ENCODE measurements around the gene SLC9A8.
"Not testable (repeated sequence)": the region's sequence is repeated elsewhere in the genome, so short reads cannot be mapped to it uniquely, and the experiment has no call there.

Gene SLC9A8, protein sequence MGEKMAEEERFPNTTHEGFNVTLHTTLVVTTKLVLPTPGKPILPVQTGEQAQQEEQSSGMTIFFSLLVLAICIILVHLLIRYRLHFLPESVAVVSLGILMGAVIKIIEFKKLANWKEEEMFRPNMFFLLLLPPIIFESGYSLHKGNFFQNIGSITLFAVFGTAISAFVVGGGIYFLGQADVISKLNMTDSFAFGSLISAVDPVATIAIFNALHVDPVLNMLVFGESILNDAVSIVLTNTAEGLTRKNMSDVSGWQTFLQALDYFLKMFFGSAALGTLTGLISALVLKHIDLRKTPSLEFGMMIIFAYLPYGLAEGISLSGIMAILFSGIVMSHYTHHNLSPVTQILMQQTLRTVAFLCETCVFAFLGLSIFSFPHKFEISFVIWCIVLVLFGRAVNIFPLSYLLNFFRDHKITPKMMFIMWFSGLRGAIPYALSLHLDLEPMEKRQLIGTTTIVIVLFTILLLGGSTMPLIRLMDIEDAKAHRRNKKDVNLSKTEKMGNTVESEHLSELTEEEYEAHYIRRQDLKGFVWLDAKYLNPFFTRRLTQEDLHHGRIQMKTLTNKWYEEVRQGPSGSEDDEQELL

DNA sequence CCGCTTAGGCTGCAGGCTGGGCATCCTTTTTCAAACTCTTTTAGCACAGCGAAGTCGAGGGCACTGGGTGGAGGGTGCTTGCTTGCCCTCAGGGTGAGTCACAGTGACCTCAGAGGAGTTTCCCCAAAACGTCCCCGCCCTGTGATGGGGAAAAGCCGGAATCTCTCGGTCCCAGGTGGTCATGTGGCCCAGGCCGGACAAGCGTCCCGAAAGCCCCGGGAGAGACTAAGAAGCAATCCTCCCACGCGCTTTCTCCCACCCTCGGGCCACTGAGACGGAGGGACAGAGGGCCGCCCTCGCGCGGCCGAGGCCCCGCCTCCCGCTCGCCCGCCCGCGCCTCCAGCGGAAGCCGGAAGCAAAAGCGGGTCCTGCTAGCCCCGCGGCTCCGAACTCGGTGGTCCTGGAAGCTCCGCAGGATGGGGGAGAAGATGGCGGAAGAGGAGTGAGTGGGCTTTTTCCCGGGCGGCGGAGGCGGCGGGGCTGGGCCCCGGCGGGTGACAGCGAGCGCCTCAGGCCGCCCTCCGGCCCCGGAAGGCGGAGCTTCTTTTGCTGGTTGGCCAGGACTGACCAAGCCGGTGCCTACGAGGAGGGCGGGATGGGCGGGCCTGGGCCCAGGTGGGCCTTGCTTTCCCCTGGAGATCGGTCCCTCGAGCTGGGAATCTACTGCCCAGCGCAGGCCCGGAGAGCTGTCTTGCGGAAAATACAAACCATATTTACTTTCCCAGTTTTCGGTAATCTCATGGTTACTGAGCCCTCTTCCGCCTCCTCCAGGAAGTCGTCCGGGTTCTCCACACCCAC is at the start of gene SLC9A8:
SLC9A8 (plus strand) TSS at position 322 of the 798 bp plus-strand sequence; CDS start at position 417, 95 bp downstream.
- no peak for DNase-seq

- DNase-seq, result no peak
Measured at GRCh38 chr20:49762940-49763766, 49.5 kb upstream of the SLC9A8 start.

- DNase-seq, result no peak
Measured at GRCh38 chr20:49765413-49765736, 47.3 kb upstream of the SLC9A8 start.

GRCh38 chr20:49765846-49766541 is 46.6 kb upstream of the SLC9A8 start:
- no peak for DNase-seq

GRCh38 chr20:49766979-49767521 is 45.6 kb upstream of the SLC9A8 start:
- no peak for DNase-seq

GRCh38 chr20:49768204-49769047 is 44.2 kb upstream of the SLC9A8 start:
- DNase-seq, result no peak

DNA sequence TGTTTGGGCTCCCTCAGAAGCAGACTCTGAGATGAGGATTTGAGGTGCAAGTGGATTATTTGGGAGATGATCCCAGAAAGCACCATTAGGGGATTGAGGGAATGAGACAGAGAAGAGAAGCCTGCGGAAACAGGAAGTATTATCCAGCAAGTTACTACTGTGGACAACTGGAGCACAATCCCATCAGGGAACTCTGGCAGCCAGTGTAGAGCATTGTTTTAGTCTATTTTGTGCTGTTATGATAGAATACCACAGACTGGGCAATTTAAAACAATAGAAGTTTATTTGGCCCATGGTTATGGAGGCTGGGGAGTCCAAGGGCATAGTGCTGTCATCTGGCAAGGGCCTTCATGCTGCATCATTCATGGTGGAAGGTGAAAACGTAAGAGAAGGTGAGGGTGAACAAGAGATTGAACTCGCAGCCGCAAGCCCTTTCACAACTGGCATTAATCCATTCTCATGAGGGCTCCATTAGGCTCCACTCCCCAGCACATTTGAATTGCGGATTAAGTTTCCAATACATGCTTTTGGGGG is 43.5 kb upstream of the SLC9A8 start:
- no peak for DNase-seq

DNA sequence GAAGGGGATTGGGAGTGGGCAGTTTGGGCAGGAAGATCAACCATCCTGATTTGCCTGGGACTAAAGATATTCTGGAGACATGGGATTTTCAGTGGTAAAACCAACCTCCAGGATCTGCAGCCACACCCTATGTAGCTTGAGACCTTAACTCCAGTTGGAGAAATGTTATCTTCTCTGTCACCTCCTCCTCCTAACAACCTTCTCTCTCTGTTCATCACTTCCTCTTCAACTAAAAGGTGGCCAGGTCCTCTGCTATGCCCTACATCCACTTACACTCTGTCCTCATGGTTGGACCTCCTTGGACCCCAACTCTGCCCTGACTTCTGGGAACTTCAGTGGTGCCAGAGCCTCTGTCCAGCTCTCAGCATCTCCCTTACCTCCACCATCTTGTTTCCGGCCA is 42.0 kb upstream of the SLC9A8 start:
- DNase-seq, result no peak

GRCh38 chr20:49774213-49774612 is 38.4 kb upstream of the SLC9A8 start:
- not testable (repeated sequence) for DNase-seq

DNA sequence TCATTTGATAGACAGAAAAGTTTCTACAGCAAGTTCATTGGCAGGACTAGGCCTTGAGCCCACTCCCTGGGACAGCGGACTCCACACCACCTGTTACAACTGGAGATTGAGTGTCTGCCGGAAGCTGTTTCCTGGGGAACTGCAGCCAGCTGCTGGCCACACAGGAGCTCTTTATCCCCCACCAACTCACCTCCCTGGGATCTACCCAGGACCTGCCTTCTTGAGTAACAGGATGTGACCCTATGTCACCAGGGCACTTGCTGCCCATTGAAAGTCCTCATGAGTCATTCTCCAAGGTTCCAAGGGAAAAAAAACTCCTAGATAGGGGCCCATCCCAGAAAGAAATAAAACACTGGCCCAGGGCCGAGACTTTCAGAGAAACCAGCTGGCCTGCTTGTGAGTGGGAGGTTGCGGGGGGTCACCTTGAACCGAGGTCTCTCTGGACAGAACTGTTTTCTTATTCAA is 37.4 kb upstream of the SLC9A8 start:
- no peak for DNase-seq

- DNase-seq, result no peak
Measured at GRCh38 chr20:49779972-49780371, 32.7 kb upstream of the SLC9A8 start.

GRCh38 chr20:49781676-49782075 is 31.0 kb upstream of the SLC9A8 start:
- no peak for DNase-seq

DNA sequence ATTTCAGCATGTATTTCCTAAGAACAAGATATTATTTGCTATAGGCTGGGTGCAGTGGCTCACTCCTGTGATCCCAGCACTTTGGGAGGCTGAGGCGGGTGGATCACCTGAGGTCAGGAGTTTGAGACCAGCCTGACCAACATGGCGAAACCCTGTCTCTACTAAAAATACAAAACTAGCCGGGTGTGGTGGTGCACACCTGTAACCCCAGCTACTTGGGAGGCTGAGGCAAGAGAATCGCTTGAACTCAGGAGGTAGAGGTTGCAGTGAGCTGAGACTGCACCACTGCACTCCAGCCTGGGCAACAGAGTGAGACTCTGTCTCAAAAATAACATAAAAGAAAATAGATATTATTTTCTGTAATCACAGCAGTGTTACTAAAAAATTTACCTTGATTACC is 30.2 kb upstream of the SLC9A8 start:
- DNase-seq, result not testable (repeated sequence)

DNA sequence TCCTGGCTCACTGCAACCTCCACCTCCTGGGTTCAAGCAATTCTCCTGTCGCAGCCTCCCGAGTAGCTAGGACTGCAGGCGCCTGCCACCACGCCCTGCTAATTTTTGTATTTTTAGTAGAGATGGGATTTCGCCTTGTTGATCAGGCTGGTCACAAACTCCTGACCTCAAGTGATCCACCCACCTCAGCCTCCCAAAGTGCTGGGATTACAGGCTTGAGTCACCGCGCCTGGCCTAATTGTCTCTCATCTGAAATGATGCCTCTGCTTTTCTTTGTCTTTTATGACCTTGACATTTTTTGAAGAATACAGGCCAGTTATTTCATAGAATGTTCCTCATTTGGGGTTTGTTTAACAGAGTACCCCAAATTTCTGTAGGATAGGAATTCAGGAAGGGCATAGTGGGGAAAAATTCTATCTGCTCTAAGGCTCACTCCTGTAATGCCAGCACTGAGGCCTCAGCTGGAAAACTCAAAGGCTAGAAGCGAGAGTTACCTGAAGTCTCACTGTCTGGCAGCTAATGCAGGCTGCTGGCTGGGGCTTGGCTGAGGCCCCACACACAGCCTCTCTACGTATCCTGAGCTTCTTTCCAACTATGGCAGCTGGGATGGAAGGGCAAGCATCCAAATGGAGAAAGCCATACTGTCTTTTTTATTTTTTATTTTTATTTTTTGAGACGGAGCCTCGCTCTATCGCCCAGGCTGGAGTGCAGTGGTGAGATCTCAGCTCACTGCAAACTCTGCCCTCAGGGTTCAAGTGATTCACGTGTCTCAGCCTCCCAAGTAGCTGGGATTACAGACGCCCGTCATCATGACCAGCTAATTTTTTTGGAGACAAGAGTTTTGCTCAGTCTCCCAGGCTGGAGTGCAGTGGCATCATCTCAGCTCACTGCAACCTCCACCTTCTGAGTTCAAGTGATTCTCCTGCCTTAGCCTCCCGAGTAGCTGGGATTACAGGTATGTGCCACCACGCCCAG is 29.3 kb upstream of the SLC9A8 start:
- DNase-seq, result not testable (repeated sequence)

GRCh38 chr20:49784291-49784690 is 28.3 kb upstream of the SLC9A8 start:
- DNase-seq, result no peak

DNA sequence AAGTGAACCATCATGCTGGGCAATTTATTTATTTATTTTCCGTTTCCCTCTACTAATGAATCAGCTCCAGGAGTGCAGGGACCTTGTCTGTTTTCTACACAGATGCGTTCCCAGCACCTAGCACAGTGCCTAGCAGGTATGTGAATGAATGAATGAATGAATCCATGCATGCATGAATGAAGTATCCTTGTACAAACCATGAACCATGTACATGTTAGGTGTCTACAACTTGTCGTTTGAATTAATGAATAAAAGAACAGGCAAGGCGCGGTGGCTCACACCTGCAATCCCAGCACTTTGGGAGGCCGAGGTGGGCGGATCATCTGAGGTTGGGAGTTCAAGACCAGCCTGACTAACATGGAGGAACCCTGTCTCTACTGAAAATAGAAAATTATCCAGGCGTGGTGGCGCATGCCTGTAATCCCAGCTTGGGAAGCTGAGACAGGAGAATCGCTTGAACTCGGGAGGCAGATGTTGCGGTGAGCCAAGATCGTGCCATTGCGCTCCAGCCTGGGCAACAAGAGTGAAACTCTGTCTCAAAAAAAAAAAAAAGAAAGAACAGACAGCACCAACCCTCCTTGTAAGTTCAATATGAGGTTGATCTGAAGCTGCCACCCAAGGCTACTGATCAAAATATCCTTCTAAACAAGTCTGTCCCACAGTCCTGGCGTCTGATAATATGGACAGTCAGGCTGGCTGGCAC is 27.3 kb upstream of the SLC9A8 start:
- no peak for DNase-seq

DNA sequence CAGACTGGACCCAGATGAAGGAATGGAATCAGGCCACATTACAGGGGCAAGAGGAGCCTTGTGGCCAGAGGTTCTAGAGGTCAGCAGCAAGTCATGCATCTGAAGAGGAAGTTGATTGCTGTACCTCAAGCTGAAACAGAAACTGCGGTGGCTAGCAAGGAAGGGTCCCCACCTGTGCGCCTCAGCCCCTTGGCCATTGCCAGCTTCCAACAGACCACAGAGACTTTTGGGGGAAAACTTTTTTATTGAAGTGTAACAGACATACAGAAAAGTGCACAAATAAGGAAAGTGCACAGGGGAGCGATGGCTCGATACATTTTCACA is 26.8 kb upstream of the SLC9A8 start:
- DNase-seq, result no peak

DNA sequence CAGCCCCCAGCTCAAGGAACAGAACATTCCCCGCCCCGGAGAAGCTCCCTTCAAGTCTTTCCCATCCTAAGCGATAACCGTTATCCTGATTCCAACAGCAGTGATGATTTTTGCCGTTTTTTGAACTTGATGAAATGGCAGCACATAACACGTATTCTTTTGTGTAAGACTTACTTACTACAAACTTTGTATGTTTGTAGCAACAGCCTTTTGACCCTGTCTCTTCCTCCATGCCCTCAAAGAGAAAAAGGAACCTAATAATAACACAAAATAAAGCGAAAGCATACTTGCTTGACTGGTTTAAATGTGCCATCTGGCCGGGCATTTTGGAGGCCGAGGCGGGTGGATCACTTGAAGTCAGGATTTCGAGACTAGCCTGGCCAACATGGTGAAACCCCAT is 26.4 kb upstream of the SLC9A8 start:
- DNase-seq, result no peak
